KG1 (cell line): ENCODE measurements around the gene GSTP1.
"Not testable (repeated sequence)": the region's sequence is repeated elsewhere in the genome, so short reads cannot be mapped to it uniquely, and the experiment has no call there.

Experiments used
- DNase-seq: peaks from one replicate; lab custom pipeline; 2025; lab: John Stamatoyannopoulos, UW

Gene GSTP1

GRCh38 chr11:67563705-67564114 is 19.9 kb upstream of the GSTP1 start:
- not testable (repeated sequence) for DNase-seq

GRCh38 chr11:67564230-67564629 is 19.4 kb upstream of the GSTP1 start:
- no peak for DNase-seq

GRCh38 chr11:67571443-67571842 is 12.2 kb upstream of the GSTP1 start:
- DNase-seq, result no peak

- DNase-seq, result no peak
Observed at GRCh38 chr11:67572305-67572704, 11.3 kb upstream of the GSTP1 start.

- no peak for DNase-seq
Observed at GRCh38 chr11:67572747-67573419, 10.7 kb upstream of the GSTP1 start.

- DNase-seq, result no peak
Observed at GRCh38 chr11:67574938-67575337, 8.7 kb upstream of the GSTP1 start.

GRCh38 chr11:67576735-67577475 is 6.7 kb upstream of the GSTP1 start:
- DNase-seq, result no peak

GRCh38 chr11:67577951-67578350 is 5.7 kb upstream of the GSTP1 start:
- no peak for DNase-seq

GRCh38 chr11:67581469-67581868 is 2.1 kb upstream of the GSTP1 start:
- DNase-seq, result no peak

- no peak for DNase-seq
Observed at GRCh38 chr11:67582011-67582410, 1.6 kb upstream of the GSTP1 start.

- no peak for DNase-seq
Observed at GRCh38 chr11:67584205-67584880, 731 bp downstream of the GSTP1 start.

- DNase-seq, result no peak
Observed at GRCh38 chr11:67584881-67585873, 1.6 kb downstream of the GSTP1 start.

GRCh38 chr11:67585911-67586310 is 2.3 kb downstream of the GSTP1 start:
- no peak for DNase-seq

GRCh38 chr11:67586568-67587250 is 3.1 kb downstream of the GSTP1 start:
- DNase-seq, result no peak

- DNase-seq, result no peak
Observed at GRCh38 chr11:67588136-67588503, 4.5 kb downstream of the GSTP1 start.

GRCh38 chr11:67588899-67589415 is 5.3 kb downstream of the GSTP1 start:
- DNase-seq, result not testable (repeated sequence)

- DNase-seq, result no peak
Observed at GRCh38 chr11:67592880-67593564, 9.4 kb downstream of the GSTP1 start.

GRCh38 chr11:67593565-67593905 is 9.9 kb downstream of the GSTP1 start:
- no peak for DNase-seq

GRCh38 chr11:67594480-67594879 is 10.9 kb downstream of the GSTP1 start:
- no peak for DNase-seq

- no peak for DNase-seq
Observed at GRCh38 chr11:67596753-67597300, 13.2 kb downstream of the GSTP1 start.
